Adrenal gland (tissue), 12 donors: Measurements from ENCODE around the gene COL24A1. TPM values are rescaled to one million over a fixed set of nuclear protein-coding genes. Genes with fewer than 3 reads are reported as not detected.
"Not testable (repeated sequence)": the region's sequence is repeated elsewhere in the genome, so short reads cannot be mapped to it uniquely, and the experiment has no call there.

Source experiments
- DNase-seq, 7 donors: peaks; one replicate each; pipeline ENCODE4 v3.0.0-alpha.2; 2019 to 2020
- H3K27ac ChIP-seq, 5 donors: fragments of 200-600 bp; sonication (generic) in 4 of 5; 1 replicate in 3 of 5; 2 replicates in 2 of 5; pipeline versions ENCODE4 v1.5.1 to v1.8.0; 2016 to 2020; ENCODE audit warnings: mild to moderate bottlenecking in 1 of 5
- H3K27me3 ChIP-seq: fragments of 200-600 bp; 2 replicates; pipeline ENCODE4 v1.8.0; 2021
- H3K36me3 ChIP-seq, 2 donors: fragments of 200-600 bp; replicated peaks in 1 of 2; 1 replicate in 1 of 2; 2 replicates in 1 of 2; pipeline versions ENCODE4 v1.5.1 to v1.8.0; 2018 to 2022
- H3K4me1 ChIP-seq, 2 donors: fragments of 200-600 bp; replicated peaks in 1 of 2; 1 replicate in 1 of 2; 2 replicates in 1 of 2; pipeline versions ENCODE4 v1.5.1 to v1.8.0; 2018 to 2021
- H3K4me3 ChIP-seq, 4 donors: fragments of 200-600 bp; sonication (generic) in 3 of 4; one replicate each; pipeline ENCODE4 v1.5.1; 2016 to 2018
- H3K9me3 ChIP-seq, 3 donors: fragments of 200-600 bp; sonication (generic) in 1 of 3; replicated peaks in 1 of 3; 1 replicate in 2 of 3; 2 replicates in 1 of 3; pipeline versions ENCODE4 v1.5.1 to v1.8.0; 2016 to 2021
- POLR2A ChIP-seq, 2 donors: fragments of 450-650 bp; IDR thresholded peaks; one replicate each; pipeline ENCODE4 v1.6.1; 2017; ENCODE audit warnings: antibody characterized with exemption in 2 of 2, mild to moderate bottlenecking in 2 of 2, moderate library complexity in 1 of 2
- WGBS, 4 donors: extraction: QIAGEN DNeasy Blood & Tissue Kit in 2 of 4; methylation state at CpG; one replicate each; pipeline versions ENCODE4 v1.1.5 to v1.1.7; 2013 to 2017; 5-methylcytosine and 5-hydroxymethylcytosine counted together
- intact Hi-C, 2 donors: fragments of 100-400 bp; cut with DNase I; formaldehyde crosslinking; loops; one replicate each; pipeline versions ENCODE4 v1.14.1 to v1.15.0; 2022 to 2023
- polyA plus RNA-seq, 3 donors: library from polyadenylated mRNA; stranded (reverse); fragments of 200-250 nt in 2 of 3; fragments of 350-450 nt in 1 of 3; fragmentation: Illumina TruSeq in 1 of 3; extraction: RNeasy Lipid Tissue Mini Kit (QIAGEN cat#74804) in 1 of 3; gene quantifications; one replicate each; pipeline ENCODE4 v1.2.3, GENCODE V29; 2013 to 2014
- total RNA-seq, 9 donors: library from RNA; depleted of rRNA in 4 of 9; stranded (reverse); fragments of >200 nt in 4 of 9; fragments of 120-200 nt in 1 of 9; fragmentation: NEBNext Ultra II Directional in 1 of 9; extraction: Animal tissue kit (Norgen Biotek cat#: 25700) in 1 of 9; gene quantifications; one replicate each; pipeline versions ENCODE4 v1.1.0 to v1.2.4, GENCODE V29; 2013 to 2023
- TF ChIP-seq, protein P1 (sequence below), 6 experiments: fragments of 450-650 bp in 4 of 6; fragments of 200-600 bp in 2 of 6; sonication (generic) in 1 of 6; IDR thresholded peaks; 1 replicate in 5 of 6; 2 replicates in 1 of 6; pipeline versions ENCODE4 v1.5.1 to v1.8.0; 2016 to 2021; ENCODE audit warnings: antibody characterized with exemption in 6 of 6, mild to moderate bottlenecking in 2 of 6, moderate library complexity in 1 of 6
- donor health status: healthy with polysubstance abuse.
- donor health status: Bipolar disorder and iron deficiency.
- donor health status: DM: yes; HTN: yes; CAD: no.
- donor health status: DM: no; HTN: no; CAD: no.
- donor health status: DM: no; HTN: no; CAD: no.
- donor health status: DM: yes; HTN: yes; CAD: no.

Gene COL24A1
- total and polyA plus RNA-seq, 12 donors: 0.02 to 0.50 (median 0.11) TPM; not detected in 3

DNA sequence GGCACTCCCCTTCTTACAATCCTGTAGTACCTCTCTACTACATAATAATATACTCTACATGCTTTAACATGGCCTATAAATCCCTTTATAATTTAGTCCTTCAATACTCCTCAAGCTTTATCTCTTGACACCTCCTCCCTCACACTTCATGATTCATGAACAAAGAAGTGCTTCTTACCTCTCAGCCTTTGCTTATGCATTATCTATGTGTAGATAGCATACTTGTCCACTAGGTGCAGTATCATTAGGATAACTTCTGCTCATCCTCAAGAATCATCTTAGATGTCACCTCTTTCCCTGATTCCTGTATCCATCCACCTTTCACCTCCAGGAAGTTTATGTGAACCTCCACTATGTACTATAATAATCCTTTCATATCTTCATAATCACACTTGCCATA is 74.4 kb downstream of the COL24A1 start:
- H3K36me3 ChIP-seq: no peaks in the 10 kb centered on the region
- H3K27ac ChIP-seq: no peak overlapping the region
- no peaks in the 10 kb centered on the region for H3K9me3 ChIP-seq
- intact Hi-C loops: no loop called here
- TF ChIP-seq POLR2A (IDR thresholded peaks at IDR 0.05): no peak
- TF ChIP-seq, protein P1, sequence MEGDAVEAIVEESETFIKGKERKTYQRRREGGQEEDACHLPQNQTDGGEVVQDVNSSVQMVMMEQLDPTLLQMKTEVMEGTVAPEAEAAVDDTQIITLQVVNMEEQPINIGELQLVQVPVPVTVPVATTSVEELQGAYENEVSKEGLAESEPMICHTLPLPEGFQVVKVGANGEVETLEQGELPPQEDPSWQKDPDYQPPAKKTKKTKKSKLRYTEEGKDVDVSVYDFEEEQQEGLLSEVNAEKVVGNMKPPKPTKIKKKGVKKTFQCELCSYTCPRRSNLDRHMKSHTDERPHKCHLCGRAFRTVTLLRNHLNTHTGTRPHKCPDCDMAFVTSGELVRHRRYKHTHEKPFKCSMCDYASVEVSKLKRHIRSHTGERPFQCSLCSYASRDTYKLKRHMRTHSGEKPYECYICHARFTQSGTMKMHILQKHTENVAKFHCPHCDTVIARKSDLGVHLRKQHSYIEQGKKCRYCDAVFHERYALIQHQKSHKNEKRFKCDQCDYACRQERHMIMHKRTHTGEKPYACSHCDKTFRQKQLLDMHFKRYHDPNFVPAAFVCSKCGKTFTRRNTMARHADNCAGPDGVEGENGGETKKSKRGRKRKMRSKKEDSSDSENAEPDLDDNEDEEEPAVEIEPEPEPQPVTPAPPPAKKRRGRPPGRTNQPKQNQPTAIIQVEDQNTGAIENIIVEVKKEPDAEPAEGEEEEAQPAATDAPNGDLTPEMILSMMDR (IDR thresholded peaks at IDR 0.05): no peak
- H3K4me3 ChIP-seq: no peak overlapping the region
- DNase-seq: no peak
- no peaks in the 10 kb centered on the region for H3K27me3 ChIP-seq
- no peaks in the 10 kb centered on the region for H3K4me1 ChIP-seq

DNA sequence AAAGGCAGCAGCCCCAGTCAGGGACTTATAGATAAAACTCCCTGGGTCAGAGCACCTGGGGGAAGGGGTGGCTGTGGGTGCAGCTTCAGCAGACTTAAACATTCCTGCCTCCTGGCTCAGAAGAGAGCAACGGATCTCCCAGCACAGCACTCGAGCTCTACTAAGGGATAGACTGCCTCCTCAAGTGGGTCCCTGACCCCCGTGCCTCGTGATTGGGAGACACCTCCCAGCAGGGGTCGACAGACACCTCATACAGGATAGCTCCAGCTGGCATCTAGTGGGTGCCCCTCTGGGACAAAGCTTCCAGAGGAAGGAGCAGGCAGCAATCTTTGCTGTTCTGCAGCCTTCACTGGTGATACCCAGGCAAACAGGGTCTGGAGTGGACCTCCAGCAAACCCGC is 84.1 kb downstream of the COL24A1 start:
- H3K4me1 ChIP-seq, H3K27me3 ChIP-seq, intact Hi-C loops, H3K4me3 ChIP-seq, H3K36me3 ChIP-seq, H3K27ac ChIP-seq, DNase-seq, H3K9me3 ChIP-seq: not testable (repeated sequence)
- 76 to 86% (median 79%) methylated on average over 3 to 6 of the region's 6 CpGs for WGBS, 4 donors

DNA sequence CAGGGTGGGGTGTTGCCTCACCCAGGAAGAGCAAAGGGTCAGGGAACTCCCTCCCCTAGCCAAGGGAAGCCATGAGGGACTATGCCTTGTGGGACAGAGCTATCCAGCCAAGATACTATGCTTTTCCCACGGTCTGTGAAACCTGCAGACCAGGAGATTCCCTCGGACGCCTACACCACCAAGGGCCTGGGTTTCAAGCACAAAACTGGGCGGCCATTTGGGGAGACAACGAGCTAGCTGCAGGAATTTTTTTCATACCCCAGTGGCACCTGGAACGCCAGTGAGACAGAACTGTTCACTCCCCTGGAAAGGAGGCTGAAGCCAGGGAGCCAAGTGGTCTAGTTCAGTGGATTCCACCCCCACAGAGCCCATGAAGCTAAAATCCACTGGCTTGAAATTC is 84.7 kb downstream of the COL24A1 start:
- 73 to 78% (median 75%) methylated on average over 6 of the region's 6 CpGs; no CpG with 5 or more reads in 1 of the 4 donors for WGBS, 4 donors
- H3K36me3 ChIP-seq: not testable (repeated sequence)

DNA sequence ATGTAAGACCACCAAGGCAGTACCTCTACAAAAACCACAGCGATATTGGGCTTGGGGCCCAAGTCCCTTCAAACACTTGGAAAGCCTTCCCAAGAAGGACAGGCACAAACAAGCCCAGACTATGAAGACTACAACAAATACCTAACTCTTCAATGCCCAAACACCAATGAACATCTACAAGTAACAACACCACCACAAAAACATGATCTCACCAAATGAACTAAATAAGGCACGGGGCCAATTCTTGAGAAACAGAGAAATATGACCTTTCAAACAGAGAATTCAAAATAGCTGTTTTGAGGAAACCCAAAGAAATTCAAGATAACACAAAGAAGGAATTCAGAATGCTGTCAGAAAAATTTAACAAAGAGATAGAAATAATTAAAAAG is 86.8 kb downstream of the COL24A1 start:
- WGBS, 4 donors: 71 to 79% (median 73%) methylated on average over 2 of the region's 2 CpGs
- DNase-seq: no peak
- intact Hi-C loops: no loop called here

More for the DNA sequence above, 84.7 kb downstream of the COL24A1 start:
- DNase-seq, H3K27me3 ChIP-seq, intact Hi-C loops, H3K27ac ChIP-seq, H3K4me3 ChIP-seq, H3K9me3 ChIP-seq, H3K4me1 ChIP-seq: not testable (repeated sequence)

DNA sequence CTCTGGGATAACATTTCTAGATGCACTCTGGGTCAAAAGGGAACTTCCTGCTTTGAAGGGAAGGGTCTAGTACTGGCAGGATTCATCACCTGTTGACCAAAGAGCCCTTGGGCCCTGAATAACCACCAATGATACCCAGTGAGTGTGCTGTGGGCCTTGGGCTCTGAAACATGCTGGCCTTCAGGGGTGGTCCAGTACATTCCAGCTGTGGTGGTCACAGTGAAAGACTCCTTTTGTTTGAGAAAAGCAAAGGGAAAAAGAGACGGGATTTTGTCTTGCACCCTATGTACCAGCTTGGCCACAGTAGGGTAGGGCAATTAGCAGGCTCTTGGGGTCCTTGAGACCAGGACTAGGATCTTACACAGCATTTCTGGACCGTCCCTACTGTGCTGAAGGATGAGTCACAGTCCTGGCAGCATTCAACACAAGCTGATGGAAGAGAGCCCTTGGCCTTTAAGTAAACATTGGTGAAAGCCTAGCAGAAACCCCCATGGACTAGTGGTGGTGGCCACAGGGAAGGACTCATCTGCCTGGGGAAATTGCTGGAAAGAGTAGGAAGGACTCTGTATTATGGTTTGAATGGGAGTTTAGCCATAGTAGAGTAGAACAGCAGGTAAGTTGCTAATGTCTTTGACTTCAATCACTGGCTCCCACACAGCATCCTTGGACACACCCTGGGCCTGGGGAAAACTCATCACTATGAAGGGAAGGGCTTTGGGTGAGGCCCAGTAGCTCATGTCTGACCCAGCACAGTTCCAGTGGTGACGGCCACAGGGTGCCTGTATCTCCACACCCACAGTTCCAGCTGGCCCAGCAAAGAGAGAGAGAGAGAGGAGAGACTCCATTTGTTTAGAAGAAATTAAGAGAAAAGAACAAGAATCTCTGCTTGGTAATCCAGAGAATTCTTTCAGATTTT is 87.5 kb downstream of the COL24A1 start:
- Histone ChIP-seq H3K4me3 (no peak overlapping the region), H3K27me3 (no peaks in the 10 kb centered on the region), H3K27ac (no peak overlapping the region), H3K9me3 (no peaks in the 10 kb centered on the region), H3K36me3 (no peaks in the 10 kb centered on the region), H3K4me1 (no peaks in the 10 kb centered on the region)
- no peak for DNase-seq
- WGBS, 4 donors: 52 to 67% (median 55%) methylated on average over 3 of the region's 3 CpGs
- TF ChIP-seq POLR2A (IDR thresholded peaks at IDR 0.05): no peak
- TF ChIP-seq, protein P1 (IDR thresholded peaks at IDR 0.05): no peak
- intact Hi-C loops: no loop called here

More for the DNA sequence above, 86.8 kb downstream of the COL24A1 start:
- no peak overlapping the region for H3K27ac ChIP-seq
- no peaks in the 10 kb centered on the region for H3K36me3 ChIP-seq
- H3K27me3 ChIP-seq: no peaks in the 10 kb centered on the region
- no peak for TF ChIP-seq POLR2A (IDR thresholded peaks at IDR 0.05)
- TF ChIP-seq, protein P1 (IDR thresholded peaks at IDR 0.05): no peak
- no peak overlapping the region for H3K4me3 ChIP-seq
- H3K4me1 ChIP-seq: no peaks in the 10 kb centered on the region
- H3K9me3 ChIP-seq: no peaks in the 10 kb centered on the region
